GM18858 (cell line): ENCODE measurements around the gene ACVR1B.

Experiments used
- ATAC-seq: cut with Tn5 transposase; IDR thresholded peaks from one replicate; pipeline ENCODE4 v1.9.1; 2021; ENCODE audit not compliant: unreplicated experiment

The ACVR1B gene

GRCh38 chr12:51942501-51943000 lies 8.9 kb upstream of the ACVR1B start:
- no peak for ATAC-seq

GRCh38 chr12:51943346-51943745 lies 8.2 kb upstream of the ACVR1B start:
- no peak for ATAC-seq

GRCh38 chr12:51944608-51945233 lies 6.8 kb upstream of the ACVR1B start:
- no peak for ATAC-seq

DNA sequence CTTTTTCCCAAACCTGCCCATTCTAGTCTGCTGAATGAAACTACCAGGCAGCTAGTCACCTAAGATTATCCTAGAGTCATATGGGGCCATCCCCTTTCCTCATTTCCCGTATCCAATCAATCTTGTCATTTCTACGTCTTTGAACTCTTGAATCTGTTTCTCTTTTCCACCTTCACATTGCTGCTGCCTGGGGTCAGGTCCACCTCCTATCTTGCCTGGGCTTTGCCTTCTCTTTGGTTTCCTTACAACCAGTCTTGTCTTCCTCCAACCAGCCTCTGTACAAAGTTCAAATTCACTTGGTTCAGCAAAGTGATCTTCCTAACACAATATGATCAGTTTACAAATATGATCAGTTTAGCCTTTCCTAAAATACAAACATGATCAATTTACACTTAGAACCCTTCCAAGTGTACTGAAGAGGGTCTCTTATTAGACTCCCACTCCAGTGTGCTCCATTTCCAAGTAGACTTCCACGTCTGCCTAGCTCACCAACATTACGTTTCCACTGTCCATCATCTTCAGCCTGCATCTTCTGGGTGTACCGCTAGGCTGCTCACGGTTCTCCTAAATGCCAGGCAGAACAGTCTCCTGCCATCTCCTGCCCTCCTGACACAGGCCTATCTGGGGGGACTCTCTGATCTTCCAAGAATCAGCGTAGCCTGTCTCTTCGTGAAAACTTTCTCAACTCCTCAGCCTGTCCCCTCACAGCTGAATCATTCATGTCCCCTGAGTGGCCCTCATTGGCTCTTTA lies 4.1 kb upstream of the ACVR1B start:
- ATAC-seq, result no peak

DNA sequence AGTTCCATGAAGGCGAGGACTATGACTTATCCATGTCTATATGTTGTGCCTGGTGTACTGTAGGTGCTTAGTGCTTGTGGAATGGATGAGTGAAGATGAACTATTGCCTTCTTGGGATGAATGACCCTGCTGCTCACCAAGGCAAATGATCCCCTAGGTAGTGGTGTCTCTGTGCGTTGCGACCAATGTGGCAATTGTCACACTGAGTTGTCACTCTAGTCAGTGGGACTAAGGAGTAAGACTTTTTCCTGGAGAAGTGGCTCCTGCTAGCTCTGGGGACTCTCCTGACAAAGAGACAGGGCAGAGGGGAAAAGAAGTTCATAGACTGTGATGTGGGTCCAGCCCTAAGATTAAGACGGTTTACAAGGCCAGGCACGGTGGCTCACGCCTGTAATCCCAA lies 3.4 kb upstream of the ACVR1B start:
- no peak for ATAC-seq

- no peak for ATAC-seq
Measured at GRCh38 chr12:51949342-51950030, 2.0 kb upstream of the ACVR1B start.

- ATAC-seq, result no peak
Measured at GRCh38 chr12:51950682-51951198, 759 bp upstream of the ACVR1B start.

DNA sequence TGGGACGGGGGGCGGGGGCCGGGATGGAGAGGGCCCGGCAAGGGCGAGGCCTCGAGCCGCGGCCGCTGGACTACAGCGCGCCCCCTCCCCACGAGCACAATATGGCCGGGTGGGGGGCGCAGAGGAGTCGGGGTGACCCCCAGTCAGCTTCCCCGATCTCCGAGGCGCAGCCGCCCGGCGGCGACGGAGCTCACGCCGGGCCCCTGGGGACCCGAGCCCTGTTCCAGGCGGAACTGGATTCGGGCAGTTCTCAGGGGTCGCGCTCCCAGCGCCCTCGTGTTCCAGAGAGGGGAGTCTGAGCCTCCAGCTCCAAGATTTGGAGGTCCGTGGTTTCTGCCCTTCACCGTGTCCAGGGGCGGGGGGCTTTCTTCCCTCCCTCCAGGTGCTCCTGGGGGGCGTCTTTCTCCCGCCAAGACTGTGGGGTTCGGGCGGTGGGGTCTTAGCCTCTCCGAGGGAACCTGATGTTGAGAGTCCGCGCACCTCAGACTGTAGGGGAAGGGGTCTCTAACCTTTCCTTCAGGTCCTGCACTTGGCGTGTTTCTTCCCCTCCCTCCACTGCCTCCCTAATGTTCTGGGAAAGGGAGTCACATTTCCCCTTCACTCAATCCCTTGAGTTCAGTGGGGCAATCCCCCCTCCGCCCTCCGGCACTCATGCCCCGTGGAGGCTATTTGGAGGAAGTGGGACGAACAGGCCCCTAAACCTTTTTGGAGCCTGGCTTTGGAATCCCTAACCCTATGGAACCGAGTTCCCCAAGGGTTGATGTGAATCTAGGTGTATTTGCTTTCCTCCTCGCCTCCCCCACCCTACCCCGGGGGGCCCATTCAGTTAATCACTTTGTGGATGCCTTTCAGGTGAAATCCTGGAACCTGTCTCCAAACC lies 584 bp downstream of the ACVR1B start:
- ATAC-seq, result no peak

- no peak for ATAC-seq
Measured at GRCh38 chr12:51953089-51953488, 1.6 kb downstream of the ACVR1B start.

- ATAC-seq, result no peak
Measured at GRCh38 chr12:51953864-51954263, 2.4 kb downstream of the ACVR1B start.

- no peak for ATAC-seq
Measured at GRCh38 chr12:51954561-51955361, 3.3 kb downstream of the ACVR1B start.

GRCh38 chr12:51955702-51956101 lies 4.2 kb downstream of the ACVR1B start:
- ATAC-seq, result no peak

GRCh38 chr12:51958542-51958941 lies 7.0 kb downstream of the ACVR1B start:
- no peak for ATAC-seq

DNA sequence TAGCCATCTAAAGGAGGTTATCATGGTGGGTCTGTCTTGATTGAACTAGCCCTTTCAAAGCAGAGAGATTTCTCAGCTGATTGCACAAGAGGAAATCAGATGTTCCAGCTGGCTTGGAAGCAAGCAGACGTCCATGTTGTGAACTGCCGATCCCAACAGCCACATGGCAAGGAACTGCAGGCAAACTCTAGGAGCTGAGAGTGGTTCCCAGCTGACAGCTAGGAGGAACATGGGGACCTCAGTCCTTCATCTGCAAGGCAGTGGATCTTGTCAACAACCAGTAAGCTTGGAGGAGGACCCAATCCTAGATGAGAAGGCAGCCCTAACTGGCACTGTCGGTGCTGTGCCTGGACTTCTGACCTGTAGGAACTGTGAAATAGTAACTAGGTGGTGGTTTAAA lies 7.7 kb downstream of the ACVR1B start:
- ATAC-seq, result no peak

DNA sequence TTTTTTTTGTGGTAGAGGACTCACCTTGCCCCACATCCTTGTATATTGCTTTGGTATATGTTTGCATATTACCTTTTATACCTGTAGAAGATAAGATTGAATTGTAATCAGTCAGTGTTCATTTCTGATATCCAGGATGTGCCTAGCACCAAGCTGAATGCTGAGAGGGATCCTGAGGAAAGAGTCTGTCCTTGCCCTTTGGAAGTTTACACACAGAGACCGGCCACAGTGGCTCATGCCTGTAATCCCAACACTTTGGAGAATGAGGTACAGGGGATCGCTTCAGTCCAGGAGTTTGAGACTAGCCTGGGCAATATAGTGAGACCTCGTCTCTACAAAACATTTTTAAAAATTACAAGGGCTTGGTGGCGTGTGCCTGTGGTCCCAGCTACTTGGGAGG lies 8.4 kb downstream of the ACVR1B start:
- ATAC-seq, result no peak

GRCh38 chr12:51960488-51960887 lies 9.0 kb downstream of the ACVR1B start:
- no peak for ATAC-seq

GRCh38 chr12:51960890-51961289 lies 9.4 kb downstream of the ACVR1B start:
- ATAC-seq, result no peak

GRCh38 chr12:51961834-51962233 lies 10.3 kb downstream of the ACVR1B start:
- ATAC-seq, result no peak

DNA sequence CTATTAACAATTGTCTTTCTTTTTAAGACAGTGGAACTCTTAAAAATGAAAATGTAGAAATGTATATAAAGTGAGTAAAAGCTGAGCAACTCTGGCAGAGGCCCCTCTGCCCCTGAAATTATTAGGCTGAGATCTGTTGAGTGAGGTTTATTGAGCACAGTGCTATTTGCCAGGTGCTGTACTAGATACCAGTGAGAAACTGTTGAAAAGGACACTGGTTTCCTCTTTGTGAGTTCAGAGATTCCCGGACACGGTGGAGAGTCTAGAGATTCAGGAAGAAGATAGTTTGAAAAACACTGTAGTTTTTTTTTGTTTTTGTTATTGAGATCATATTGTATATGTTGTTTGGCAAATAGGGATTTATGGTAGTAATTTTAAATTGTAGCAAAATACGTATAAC lies 11.2 kb downstream of the ACVR1B start:
- ATAC-seq, result no peak

DNA sequence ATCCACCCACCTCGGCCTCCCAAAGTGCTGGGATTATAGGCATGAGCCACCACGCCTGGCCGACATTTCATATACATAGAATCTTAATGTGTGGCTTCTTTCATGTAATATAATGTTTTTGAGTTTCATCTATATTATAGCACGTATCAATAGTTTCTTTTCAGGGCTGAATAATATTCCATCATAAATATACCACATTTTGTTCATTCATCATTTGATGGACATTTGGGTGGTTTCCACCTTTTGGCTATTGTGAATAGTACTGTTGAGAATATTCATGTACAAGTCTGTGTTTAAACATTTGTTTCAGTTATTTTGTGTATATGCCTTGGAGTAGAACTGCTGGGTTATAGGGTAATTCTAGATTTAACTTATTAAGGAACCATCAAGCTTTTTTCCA lies 12.0 kb downstream of the ACVR1B start:
- ATAC-seq, result no peak
